Tibial nerve (tissue), 4 donors: ENCODE data around the gene MARF1.

ENCODE experiments used
- CTCF ChIP-seq, 5 experiments: fragments of 200-600 bp in 3 of 5; fragments of 450-650 bp in 2 of 5; sonication (generic) in 3 of 5; IDR thresholded peaks; one replicate each; pipeline ENCODE4 v1.5.1; 2016 to 2019; ENCODE audit warnings: antibody characterized with exemption in 5 of 5, mild to moderate bottlenecking in 3 of 5, moderate library complexity in 2 of 5
- EP300 ChIP-seq, 2 donors: sonication (generic); formaldehyde crosslinking; IDR thresholded peaks; one replicate each; pipeline ENCODE4 v1.6.1; 2017; ENCODE audit warnings: antibody characterized with exemption in 2 of 2, mild to moderate bottlenecking in 1 of 2
- POLR2A ChIP-seq, 2 donors: fragments of 450-650 bp; IDR thresholded peaks; one replicate each; pipeline ENCODE4 v1.6.1; 2017; ENCODE audit warnings: antibody characterized with exemption in 2 of 2, mild to moderate bottlenecking in 2 of 2, moderate library complexity in 2 of 2

GRCh38 chr16:15621456-15621855, 21.5 kb downstream of the MARF1 start:
- TF ChIP-seq CTCF (IDR thresholded peaks at IDR 0.05) = no peak
- TF ChIP-seq POLR2A (IDR thresholded peaks at IDR 0.05) = no peak
- no peak for TF ChIP-seq EP300 (IDR thresholded peaks at IDR 0.05)
